NCI-H146 treated with DMSO at 0.1 percent for 48 hours (cell line): ENCODE results near the gene BLOC1S5.

ENCODE experiments used
- DNase-seq: peaks from one replicate; lab custom pipeline; 2025; ENCODE audit not compliant: unreplicated experiment; lab: John Stamatoyannopoulos, UW

Gene BLOC1S5

GRCh38 chr6:8082572-8082953 is 18.4 kb upstream of the BLOC1S5 start:
- no peak for DNase-seq

DNA sequence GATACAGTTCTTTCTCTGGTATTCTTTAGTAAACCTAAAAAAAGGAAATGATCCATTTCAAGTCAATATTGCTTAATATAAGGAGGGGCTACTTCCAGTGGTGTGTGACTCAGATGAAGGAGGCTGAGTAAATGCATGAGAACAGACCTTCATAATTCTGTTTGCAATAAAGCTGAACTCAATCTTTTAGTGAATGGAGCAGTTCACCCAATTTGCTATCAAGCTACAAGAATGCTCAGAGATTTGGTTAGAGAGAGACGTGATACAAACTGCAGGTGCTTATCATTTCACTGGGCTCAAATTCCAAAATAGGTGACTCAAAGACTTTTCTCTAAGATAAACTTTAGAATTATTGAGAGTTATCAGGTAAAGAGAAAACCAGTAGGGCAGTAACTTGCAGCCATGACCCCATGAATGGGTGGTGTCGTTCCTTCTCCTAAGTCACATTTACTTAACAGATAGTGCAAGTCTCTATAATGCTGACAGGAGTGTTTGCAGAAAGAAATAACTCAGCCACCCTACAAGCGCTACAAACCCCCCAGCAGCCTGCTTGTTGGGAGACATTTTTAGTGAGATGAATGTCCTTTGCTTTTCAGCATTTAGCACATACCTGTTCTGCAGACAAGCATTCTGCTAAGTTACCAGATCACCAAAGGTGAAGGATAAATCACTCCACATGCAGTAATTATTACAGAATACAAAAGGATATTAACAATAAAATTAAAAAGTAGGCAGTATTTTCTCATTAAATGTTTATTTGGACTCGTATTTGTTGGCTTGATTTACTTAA is 16.4 kb upstream of the BLOC1S5 start:
- no peak for DNase-seq

DNA sequence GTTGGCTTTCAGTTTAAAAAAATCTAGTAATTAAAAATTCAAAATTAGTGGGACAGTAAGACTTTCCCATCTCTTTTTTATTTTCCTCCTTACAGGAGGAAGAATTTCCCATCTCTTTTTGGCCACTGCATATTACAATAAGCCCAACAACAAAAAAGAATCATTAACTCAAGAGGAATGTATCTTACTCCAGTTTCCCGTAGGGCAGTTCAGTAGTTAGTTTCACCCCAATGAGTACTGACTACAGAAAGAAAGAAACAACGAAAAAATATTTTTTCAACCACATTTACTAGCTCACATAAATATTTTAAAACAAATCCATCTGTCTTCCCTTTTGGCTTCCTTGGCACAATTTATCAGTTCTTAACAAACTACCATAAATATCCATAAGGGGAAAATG is 14.9 kb upstream of the BLOC1S5 start:
- DNase-seq: no peak

DNA sequence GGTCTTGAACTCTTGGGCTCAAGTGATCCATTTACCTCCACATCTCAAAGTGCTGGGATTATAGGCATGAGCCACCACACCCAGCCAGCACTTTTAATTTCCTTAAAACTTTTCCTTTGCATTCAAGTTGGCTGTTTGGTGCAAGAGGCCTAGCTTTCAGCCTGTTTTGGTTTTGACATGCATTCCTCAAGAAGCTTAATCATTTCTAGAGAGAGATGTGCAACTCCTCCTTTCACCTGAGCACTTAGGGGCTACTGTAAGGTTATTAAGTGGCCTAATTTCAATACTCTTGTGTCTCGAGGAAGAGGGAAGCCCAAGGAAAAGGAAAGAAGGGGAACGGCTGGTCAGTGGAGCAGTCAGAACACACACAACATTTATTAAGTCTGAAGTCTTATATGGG is 13.8 kb upstream of the BLOC1S5 start:
- DNase-seq: no peak

DNA sequence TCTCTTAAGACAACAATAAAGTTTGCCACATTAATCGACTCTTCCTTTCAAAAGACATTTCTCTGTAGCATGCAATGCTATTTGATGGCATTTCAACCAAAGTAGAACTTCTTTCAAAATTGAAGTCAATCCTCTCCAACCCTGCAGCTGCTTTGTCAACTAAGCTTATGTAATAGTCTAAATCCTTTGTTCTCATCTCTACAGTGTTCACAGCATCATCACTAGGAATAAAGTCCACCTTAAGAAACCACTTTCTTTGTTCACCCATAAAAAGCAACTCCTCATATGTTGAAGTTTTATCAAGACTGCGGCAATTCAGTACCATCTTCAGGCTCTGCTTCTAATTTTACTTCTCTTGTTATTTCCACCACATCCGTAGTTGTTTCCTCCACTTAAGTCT is 11.5 kb upstream of the BLOC1S5 start:
- no peak for DNase-seq

- no peak for DNase-seq
Measured at GRCh38 chr6:8075185-8075584, 11.0 kb upstream of the BLOC1S5 start.

- DNase-seq: no peak
Measured at GRCh38 chr6:8074213-8074612, 10.0 kb upstream of the BLOC1S5 start.

GRCh38 chr6:8073758-8074157 is 9.6 kb upstream of the BLOC1S5 start:
- DNase-seq: no peak

- no peak for DNase-seq
Measured at GRCh38 chr6:8070718-8071117, 6.5 kb upstream of the BLOC1S5 start.

- DNase-seq: no peak
Measured at GRCh38 chr6:8069631-8070284, 5.6 kb upstream of the BLOC1S5 start.

- no peak for DNase-seq
Measured at GRCh38 chr6:8069151-8069550, 5.0 kb upstream of the BLOC1S5 start.

DNA sequence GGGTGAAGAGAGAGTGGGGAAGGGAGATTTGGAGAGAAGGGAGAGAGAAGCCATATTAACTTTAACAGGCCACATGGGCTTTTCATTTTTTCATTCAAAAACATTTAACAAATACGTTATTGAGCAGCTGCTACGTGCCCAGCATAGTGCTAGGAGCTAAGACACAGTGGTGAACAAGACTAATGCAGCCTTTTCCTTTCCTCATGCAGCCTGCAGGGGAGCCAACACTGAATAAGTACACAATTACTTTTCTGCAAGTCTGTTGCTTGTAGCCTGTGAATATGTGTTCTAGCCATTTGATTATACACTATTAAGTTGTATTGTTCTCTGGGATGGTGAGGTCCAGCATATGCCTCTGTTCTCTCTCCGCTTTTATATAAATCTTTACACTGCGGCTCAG is 1.9 kb upstream of the BLOC1S5 start:
- no peak for DNase-seq

DNA sequence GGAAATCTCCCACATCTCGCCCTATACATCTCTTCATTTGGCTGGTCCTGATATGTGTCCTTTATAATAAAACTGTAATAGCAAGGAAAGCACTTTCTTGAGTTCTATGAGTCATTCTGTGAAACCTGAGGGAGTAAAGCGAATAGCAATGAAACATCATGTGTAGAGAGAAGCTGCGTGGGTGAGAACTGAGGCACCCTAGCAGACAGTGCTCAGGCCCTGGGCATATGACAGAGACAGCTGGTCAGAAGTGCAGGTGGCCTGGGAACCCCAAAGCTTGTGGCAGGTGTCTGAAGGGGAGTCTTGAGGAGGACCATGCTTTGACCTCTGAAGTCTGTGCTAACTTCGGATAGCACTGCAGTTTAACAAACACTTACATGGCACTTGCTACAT is 1.3 kb upstream of the BLOC1S5 start:
- DNase-seq: no peak

- DNase-seq: no peak
Measured at GRCh38 chr6:8064638-8065518, 689 bp upstream of the BLOC1S5 start.

GRCh38 chr6:8061736-8062135 is 2.5 kb downstream of the BLOC1S5 start:
- DNase-seq: no peak

DNA sequence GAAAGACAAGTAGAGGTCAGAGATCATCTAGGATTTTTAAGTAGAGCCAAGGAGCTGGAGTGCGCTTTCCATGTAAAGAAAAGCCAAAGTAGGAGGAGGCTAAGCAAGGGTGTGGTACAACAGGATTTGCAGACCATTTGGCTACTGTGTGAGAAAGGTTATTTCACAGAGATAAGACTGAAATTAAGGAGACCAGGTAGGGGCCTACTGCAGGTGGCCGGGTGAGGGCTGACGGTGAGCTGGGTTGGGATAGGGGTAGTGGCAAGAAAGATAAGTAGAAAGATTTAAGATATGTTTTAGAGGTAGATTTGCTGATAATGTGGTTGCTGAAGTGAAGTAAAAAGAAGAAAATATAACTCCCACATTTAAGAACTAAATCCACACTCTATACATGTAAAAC is 3.8 kb downstream of the BLOC1S5 start:
- no peak for DNase-seq

GRCh38 chr6:8059129-8059528 is 5.1 kb downstream of the BLOC1S5 start:
- no peak for DNase-seq

GRCh38 chr6:8057793-8058192 is 6.4 kb downstream of the BLOC1S5 start:
- no peak for DNase-seq

- DNase-seq: no peak
Measured at GRCh38 chr6:8057263-8057662, 6.9 kb downstream of the BLOC1S5 start.

DNA sequence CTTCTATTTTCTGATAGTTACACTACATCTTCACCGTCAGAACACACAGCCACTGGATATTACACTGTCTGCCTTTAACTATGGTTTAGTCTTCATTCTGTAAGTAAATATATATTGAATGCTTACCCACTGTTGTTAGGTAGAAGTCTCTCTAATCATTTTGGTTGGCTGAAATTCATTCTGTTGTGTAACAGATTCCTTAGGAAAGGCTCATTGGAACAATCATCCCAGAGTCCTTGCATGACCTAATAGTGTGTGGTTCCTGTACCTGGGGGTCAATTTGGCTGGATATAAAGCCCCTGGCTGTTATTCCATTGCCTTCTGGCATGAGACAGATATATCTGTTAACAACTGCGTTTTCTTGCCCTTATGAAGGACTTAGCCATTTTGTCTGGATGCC is 9.9 kb downstream of the BLOC1S5 start:
- no peak for DNase-seq

DNA sequence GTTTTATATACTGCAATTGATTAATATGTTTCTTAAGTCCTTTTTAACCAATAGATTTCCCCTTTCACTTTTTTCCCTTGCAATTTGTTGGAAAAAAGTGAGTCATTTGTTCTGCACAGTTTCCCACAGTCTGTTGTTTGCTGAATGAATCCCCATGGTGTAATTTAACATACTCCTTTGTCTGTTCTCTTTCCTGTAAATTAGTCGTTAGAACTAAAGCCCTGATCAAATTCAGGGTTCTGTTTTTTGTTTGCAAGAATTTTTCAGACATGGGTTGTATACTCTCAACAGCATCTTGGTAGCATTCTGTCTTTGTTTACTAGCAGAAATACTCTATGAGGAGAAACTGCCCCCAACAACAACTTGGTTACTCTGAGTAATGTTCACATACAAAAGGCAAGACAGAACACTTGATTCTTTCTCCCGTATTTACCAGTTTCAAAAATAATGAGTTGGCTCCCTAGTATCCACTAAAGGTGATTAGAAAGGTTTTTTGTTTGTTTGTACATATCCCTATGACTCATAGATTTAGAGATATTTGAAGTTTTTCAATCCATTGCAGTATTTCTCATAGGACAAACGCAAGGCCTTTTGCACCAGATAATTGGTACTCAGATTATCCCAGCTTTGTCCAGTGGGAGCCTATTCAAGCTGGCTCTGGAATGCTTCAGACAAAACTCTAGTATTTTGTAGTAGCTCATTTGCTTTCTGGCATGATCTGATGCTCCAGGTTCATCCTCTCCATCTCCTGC is 16.5 kb downstream of the BLOC1S5 start:
- DNase-seq: peak; percentile 15
